SJSA1 (cell line): ENCODE results near the gene BHLHA15. TPM values are rescaled to one million over a fixed set of nuclear protein-coding genes. Genes with fewer than 3 reads are reported as not detected.

ENCODE experiments used
- DNase-seq, 2 experiments: peaks; one replicate each; pipeline ENCODE4 v3.0.0-alpha.2; 2015 to 2020; ENCODE audit warnings: low spot score in 2 of 2, low read depth in 1 of 2
- H3K27ac ChIP-seq: fragments of 250-450 bp; sonication (Bioruptor Pico); 2 replicates; pipeline ENCODE4 v1.5.1; 2020; ENCODE audit warnings: mild to moderate bottlenecking, moderate library complexity
- H3K27me3 ChIP-seq: fragments of 250-450 bp; sonication (Bioruptor Pico); replicated peaks from 2 replicates; pipeline ENCODE4 v1.5.1; 2020; ENCODE audit warnings: mild to moderate bottlenecking, moderate library complexity
- H3K36me3 ChIP-seq: fragments of 250-450 bp; sonication (Bioruptor Pico); 2 replicates; pipeline ENCODE4 v1.5.1; 2020; ENCODE audit warnings: mild to moderate bottlenecking
- H3K4me1 ChIP-seq: fragments of 250-450 bp; sonication (Bioruptor Pico); replicated peaks from 2 replicates; pipeline ENCODE4 v1.6.1; 2021; ENCODE audit warnings: mild to moderate bottlenecking
- H3K4me3 ChIP-seq: fragments of 250-450 bp; sonication (Bioruptor Pico); 2 replicates; pipeline ENCODE4 v1.5.1; 2020; ENCODE audit warnings: mild to moderate bottlenecking
- H3K9me3 ChIP-seq: fragments of 250-450 bp; sonication (Bioruptor Pico); replicated peaks from 2 replicates; pipeline ENCODE4 v1.5.1; 2020; ENCODE audit warnings: mild to moderate bottlenecking
- total RNA-seq: library from RNA; depleted of rRNA; stranded (reverse); fragments of >200 nt; shearing (Covaris generic); gene quantifications from 2 replicates; pipeline ENCODE4 v1.2.3, GENCODE V29; 2014

BHLHA15 gene
- total RNA-seq, 1 experiment from 2014 or later = not detected

DNA sequence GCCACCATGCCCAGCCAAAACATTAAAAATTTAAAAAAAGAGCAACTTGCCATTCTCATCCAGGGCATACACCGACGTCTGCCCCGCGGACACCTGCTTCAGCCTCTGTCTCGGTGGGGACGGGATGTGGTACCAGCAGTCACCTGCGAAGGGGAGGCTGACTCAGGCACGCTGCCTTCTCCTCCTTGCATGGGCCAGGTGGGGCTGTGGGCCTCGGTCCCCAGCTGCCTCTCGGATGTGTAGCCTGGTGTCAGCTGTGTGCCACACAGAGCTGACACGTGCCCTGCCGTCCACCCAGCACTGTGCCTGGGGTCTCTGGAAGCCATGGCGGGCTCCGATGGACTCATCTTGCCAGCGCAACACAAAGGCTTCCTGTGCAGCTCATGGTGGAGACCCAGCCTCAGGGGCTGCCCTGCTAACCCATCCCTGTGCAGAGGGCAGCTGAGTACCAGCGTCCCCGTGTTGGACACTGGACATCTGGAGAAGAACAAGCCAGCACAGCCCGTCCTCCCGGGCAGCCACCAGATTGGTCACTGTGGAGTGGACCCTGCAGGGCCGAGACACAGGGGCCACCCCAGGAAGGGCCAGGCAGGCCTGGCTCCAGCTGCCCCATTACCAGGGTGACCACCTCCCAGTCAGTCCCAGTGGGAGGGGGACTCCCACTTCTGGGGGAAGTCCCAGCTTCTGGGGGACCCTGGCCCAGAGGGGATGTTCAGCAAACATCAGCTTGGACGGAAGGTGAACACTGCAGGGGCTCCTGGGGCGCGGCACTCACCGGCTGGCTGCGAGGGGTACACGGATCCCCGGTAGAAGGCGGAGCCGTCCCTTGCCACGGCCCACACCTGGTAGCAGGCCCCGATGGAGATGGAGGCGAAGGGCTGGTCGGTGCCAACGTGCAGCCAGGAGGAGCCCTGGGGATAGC is 10.6 kb downstream of the BHLHA15 start:
- no peaks in the 10 kb centered on the region for H3K9me3 ChIP-seq
- DNase-seq = no peak
- H3K27ac ChIP-seq = no peak overlapping the region

DNA sequence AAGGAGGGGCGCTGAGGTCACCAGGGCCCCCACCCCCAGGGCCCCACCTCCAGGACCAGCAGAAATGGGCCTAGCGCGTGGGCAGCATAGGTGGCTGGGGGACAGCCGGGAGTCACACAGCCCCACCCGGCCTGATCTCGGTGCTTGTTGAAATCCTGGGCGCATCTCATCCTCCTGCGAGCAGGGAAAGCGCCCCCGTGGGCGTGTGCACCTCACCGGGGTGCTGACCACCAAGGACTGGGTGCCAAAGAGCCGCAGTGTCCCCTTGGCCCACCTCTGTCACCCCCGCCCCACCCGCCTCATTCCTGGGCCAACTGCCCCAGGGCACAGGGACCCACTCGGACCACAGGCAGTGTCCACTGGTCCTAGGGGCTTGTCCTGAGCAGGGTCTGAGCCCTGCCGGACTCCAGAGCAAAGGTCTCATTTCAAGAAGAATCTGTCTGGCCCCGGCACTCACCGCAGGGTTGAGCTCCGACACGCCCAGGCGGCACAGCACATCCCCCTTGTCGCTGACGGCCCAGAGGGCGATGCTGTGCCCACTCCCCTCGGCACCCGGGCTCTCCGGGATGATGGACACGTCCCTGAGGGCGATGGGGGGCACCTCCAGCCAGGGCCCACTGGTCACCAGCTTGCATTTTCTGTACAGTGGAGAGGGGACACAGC is 11.4 kb downstream of the BHLHA15 start:
- Histone ChIP-seq H3K27ac (no peak overlapping the region), H3K4me3 (no peak overlapping the region), H3K9me3 (no peaks in the 10 kb centered on the region), H3K4me1 (peaks cover 4% of the 10 kb centered on the region; the same call in 1 of the 2 replicates), H3K27me3 (no peaks in the 10 kb centered on the region), H3K36me3 (no peaks in the 10 kb centered on the region)
- DNase-seq = no peak

More for the DNA sequence above, 10.6 kb downstream of the BHLHA15 start:
- Histone ChIP-seq H3K4me3 (no peak overlapping the region), H3K4me1 (peaks cover 4% of the 10 kb centered on the region; the same call in 1 of the 2 replicates), H3K27me3 (no peaks in the 10 kb centered on the region), H3K36me3 (no peaks in the 10 kb centered on the region)

DNA sequence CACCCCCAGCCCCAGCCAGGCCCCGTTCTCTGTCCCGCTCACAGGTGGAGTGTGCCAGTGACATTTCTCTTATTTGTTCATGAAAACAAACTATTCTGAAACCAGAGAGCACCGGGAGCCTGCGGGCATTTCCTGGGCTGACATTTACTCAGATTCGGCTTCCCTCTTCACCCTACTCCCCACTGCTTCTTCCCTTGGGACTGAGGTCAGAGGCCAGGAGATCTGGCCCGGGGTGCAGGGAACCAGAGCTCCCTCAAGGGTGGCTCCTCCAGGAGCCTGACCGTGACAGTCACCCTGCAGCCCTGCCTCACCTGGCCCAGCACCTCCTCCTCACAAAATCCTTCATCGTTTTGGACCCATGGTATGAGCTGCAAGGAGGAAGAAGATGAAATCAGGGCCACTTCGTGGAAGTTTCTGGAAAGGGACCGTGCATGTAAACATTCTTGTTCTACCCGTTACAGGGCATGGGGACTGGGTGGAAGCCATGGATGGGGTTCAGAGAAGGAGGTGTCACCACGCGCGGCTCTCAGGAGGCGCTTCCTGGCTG is 12.2 kb downstream of the BHLHA15 start:
- H3K36me3 ChIP-seq = no peaks in the 10 kb centered on the region
- H3K27me3 ChIP-seq = no peaks in the 10 kb centered on the region
- no peak for DNase-seq
- H3K4me3 ChIP-seq = no peak overlapping the region
- peaks cover 4% of the 10 kb centered on the region; the same call in 1 of the 2 replicates for H3K4me1 ChIP-seq
- no peaks in the 10 kb centered on the region for H3K9me3 ChIP-seq
- H3K27ac ChIP-seq = no peak overlapping the region

DNA sequence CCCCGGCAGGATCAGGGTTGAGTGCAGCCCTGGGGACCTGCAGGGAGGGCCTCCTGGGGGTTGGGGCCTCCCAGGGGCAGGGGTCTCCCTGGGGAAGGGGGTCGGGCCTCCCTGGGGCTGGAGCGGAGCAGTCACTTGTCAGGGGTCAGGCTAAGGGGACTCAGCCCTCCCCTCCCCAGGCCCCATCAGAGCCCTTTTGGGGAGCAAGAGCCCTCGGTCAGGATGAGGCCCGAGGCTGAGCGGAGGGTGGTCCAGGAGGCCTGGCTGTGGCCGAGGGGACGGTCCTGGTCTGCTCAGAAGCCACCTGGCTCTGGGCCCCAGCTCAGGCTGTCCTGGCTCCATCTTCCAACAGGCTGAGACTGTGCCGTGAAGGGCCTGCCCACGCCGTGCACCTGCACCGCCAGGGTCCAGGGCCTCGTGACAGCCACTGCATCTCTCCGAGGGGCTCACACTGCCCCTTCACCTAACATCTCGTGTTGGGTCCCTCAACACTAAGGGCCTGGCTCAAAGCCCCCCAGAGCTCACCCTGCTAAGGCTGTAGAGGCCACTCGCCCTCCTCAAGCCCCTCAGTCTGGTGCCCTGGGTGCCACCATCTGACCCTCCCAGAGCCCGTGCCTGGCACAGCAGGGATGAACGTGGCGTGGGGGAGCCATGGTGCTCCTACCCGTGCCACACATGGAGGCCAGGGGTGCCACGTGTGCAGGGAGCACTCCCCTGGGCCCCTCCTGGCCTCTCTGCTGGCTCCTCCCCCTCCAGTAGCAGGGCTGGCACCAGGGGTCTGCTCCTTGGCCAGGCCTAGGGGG is 12.9 kb downstream of the BHLHA15 start:
- H3K27ac ChIP-seq = no peak overlapping the region
- H3K36me3 ChIP-seq = no peaks in the 10 kb centered on the region
- H3K4me3 ChIP-seq = no peak overlapping the region
- no peaks in the 10 kb centered on the region for H3K9me3 ChIP-seq
- no peaks in the 10 kb centered on the region for H3K27me3 ChIP-seq
- H3K4me1 ChIP-seq = no peaks in the 10 kb centered on the region; the same call in 1 of the 2 replicates
- no peak for DNase-seq

DNA sequence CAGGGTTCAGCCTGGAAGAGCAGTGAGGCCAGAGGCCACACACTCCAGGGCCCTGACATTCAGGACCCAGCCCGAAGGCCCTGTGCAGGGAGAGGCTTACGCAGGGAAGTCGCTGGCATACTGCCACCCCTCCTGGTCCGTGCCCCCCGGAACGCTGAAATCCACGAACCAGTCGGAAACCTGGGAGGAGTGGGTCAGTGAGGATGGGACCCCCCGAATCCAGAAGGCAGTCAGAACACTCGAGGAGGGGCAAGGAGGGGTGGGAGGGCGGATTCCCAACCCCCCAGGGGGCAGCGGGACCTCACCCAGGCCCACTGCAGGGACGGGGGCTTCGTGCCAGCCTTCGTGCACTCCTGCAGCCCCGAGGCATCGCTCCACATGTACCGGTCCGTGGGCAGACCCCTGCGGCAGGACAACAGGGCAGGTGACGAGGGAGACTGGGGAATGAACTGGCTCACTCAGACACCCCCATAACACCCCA is 13.5 kb downstream of the BHLHA15 start:
- no peaks in the 10 kb centered on the region for H3K27me3 ChIP-seq
- no peaks in the 10 kb centered on the region for H3K36me3 ChIP-seq
- no peak for DNase-seq
- H3K9me3 ChIP-seq = no peaks in the 10 kb centered on the region
- no peak overlapping the region for H3K4me3 ChIP-seq
- no peak overlapping the region for H3K27ac ChIP-seq
- H3K4me1 ChIP-seq = no peaks in the 10 kb centered on the region; the same call in 1 of the 2 replicates

DNA sequence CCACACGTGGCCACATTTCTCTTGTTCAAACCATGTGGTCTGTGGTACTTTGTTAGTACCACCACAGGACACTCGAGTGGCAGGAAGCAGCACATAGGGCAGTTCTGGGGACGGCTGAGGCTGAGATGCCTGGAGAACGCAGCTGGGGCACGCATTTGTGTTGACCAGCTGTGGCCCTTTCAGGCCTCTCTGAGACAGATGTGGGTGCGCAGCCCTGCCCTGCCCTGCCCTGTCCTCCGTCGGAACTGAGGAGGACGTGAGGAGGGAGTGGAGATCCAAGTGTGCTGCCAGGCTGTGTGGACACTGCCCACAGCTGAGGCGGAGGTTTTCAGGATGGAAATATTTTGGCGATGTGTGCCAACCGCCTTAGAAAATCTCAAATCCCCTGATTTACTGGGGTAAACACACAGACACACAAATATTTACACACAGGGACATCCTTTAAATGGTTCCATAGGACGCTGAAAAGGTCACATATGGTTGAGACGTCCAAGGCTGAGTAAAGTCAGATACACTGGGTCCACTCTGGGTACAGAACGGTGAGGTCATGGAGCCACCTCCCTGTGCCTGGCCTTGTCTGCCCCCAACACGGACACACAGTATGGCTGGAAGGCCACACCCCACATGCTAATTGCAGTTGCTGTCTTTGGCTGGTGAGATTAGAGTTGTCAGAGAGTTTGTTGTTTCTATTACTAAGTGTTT is 14.8 kb downstream of the BHLHA15 start:
- no peaks in the 10 kb centered on the region for H3K9me3 ChIP-seq
- H3K4me3 ChIP-seq = no peak overlapping the region
- DNase-seq = no peak
- no peak overlapping the region for H3K27ac ChIP-seq
- no peaks in the 10 kb centered on the region for H3K27me3 ChIP-seq
- peaks cover 2% of the 10 kb centered on the region; the same call in 1 of the 2 replicates for H3K36me3 ChIP-seq
- H3K4me1 ChIP-seq = no peaks in the 10 kb centered on the region

DNA sequence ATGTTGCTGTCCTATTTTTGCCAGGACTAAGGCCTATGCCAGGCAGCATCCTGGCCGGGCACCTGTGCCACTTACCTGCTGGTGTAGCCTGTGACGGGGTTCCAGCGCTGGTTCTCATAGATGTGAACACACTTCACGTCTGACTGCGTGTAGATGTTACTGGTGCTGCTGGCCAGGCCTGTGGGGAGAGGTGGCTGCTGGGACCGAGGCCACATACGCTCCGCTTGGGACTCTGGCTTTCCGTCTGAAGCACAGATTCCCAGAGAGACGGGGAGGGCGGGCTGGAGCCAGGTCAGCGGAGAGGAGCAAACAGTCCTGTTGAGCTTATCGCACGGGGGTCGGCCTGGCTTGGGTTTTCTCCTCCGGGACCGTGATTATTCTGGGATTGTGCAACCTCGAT is 16.7 kb downstream of the BHLHA15 start:
- H3K27ac ChIP-seq = no peak overlapping the region
- no peaks in the 10 kb centered on the region for H3K4me1 ChIP-seq
- no peak overlapping the region for H3K4me3 ChIP-seq
- DNase-seq = no peak
- no peaks in the 10 kb centered on the region for H3K27me3 ChIP-seq
- peaks cover 3% of the 10 kb centered on the region; the same call in 1 of the 2 replicates for H3K36me3 ChIP-seq
- no peaks in the 10 kb centered on the region for H3K9me3 ChIP-seq

DNA sequence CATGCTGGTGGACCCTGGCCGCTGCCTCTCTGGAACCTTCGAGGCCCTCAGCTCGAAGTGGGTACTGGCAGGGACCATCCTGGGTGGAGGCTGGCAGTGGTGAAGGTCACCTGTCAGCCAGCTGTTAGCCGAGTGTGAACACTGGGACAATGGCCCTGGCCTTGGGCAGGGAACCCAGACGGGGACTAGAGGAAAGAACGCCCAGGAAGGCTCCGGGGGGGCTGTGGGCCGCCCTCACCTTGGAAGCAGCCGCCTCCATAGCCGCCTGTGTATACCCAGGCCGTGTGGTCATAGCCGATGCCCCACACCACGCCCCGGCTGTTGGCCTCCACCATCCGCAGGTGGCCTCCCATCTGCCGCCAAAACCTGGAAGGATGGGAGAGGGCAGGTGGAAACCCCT is 17.6 kb downstream of the BHLHA15 start:
- no peak for DNase-seq
- H3K9me3 ChIP-seq = no peaks in the 10 kb centered on the region
- peaks cover 3% of the 10 kb centered on the region; the same call in 1 of the 2 replicates for H3K36me3 ChIP-seq
- H3K4me3 ChIP-seq = no peak overlapping the region
- no peaks in the 10 kb centered on the region for H3K4me1 ChIP-seq
- no peaks in the 10 kb centered on the region for H3K27me3 ChIP-seq
- H3K27ac ChIP-seq = no peak overlapping the region

DNA sequence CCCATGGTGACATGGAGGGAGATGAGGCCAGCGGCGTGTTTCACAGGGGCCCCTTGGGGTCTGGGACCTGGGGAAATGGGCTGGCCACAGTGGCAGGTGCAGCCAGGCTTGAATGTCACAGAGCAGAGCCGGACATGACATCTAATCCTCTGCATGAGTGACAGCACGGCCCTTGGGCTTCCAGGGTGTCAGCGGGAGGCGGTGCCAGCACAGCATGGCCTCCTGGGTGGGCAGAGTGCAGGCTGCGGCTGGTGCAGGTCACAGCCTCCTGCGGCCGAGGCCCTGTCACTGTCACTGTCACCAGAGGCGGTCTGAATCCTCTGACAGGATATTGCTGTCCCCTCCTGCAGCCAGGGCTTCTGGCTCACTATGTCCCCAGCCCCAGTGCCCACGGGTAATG is 18.2 kb downstream of the BHLHA15 start:
- H3K9me3 ChIP-seq = no peaks in the 10 kb centered on the region
- H3K4me1 ChIP-seq = no peaks in the 10 kb centered on the region
- no peak overlapping the region for H3K4me3 ChIP-seq
- H3K27ac ChIP-seq = no peak overlapping the region
- peaks cover 3% of the 10 kb centered on the region; the same call in 1 of the 2 replicates for H3K36me3 ChIP-seq
- DNase-seq = no peak
- no peaks in the 10 kb centered on the region for H3K27me3 ChIP-seq

DNA sequence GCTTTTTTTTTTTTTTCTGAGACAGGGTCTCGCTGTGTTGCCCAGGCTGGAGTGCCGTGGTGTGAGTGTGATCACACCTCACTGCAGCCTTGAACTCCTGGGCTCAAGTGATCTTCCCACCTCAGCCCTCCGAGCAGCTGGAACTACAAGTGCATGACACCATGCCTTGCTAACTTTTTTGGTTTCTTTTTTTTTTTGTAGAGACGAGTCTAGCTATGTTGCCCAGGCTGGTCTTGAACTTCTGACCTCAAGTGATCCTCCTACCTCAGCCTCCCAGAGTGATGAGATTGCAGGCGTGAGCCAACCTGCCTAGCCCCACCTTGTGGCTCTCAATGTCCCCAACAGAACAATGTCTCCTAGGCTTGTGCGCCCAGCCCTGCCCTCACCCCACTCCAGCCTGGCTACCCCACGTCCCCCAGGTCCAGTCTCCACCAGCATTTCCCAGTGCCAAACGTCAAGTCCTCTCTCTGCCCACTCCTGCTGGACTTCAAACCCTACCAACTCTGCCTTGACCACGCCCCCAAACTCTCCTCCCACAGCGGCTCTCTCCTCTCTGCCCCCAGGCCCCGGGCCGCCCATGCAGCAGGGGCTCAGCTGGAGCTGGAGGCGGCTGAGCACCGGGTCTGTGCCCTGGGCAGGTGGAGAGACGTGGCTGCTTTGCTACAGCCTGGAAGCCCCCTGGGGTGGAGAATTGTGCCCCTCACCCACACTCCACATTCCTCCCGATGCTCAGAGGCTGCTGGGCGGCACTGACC is 18.9 kb downstream of the BHLHA15 start:
- Histone ChIP-seq H3K4me1 (no peaks in the 10 kb centered on the region), H3K27ac (no peak overlapping the region)

DNA sequence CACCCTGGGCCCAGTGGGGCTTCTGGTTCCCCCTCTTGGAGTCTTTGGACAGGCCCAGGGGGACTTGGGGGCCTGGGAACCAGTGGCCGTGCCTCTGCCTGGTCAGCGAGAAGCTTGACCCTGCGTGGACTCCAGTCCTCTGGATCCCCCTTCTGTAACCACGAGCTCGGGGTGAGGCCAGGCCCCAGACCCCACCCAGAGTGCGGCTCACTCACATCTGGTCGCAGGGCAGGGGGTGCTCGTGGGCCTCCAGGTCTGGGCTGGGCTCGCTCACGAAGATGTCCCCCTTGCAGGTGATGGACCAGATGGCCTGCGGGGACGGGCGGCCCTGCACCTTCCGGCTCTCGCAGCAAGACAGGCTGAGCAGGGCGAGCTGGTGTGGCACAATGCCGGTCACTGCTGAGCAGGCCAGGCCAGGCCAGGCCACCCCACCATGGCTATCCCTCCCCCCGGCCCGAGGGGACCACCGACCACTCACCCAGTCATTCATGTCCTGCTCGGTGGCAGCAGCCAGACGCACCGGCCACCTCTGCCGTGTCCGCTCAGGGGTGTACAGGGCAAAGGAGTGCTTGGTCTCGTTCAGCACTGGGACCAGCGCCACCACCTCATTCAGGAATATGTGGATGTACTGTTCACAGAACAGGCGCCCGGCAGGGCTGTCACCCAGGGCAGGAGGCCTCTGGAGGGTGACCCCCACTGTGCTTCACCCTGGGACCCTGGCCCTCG is 19.7 kb downstream of the BHLHA15 start:
- H3K27ac ChIP-seq = no peak overlapping the region

More for the DNA sequence above, 18.9 kb downstream of the BHLHA15 start:
- Histone ChIP-seq H3K4me3 (no peak overlapping the region), H3K36me3 (peaks cover 3% of the 10 kb centered on the region; the same call in 1 of the 2 replicates), H3K27me3 (no peaks in the 10 kb centered on the region), H3K9me3 (no peaks in the 10 kb centered on the region)
- DNase-seq = no peak

More for the DNA sequence above, 19.7 kb downstream of the BHLHA15 start:
- Histone ChIP-seq H3K36me3 (peaks cover 3% of the 10 kb centered on the region; the same call in 1 of the 2 replicates), H3K9me3 (no peaks in the 10 kb centered on the region), H3K4me3 (no peak overlapping the region), H3K4me1 (no peaks in the 10 kb centered on the region), H3K27me3 (no peaks in the 10 kb centered on the region)
- DNase-seq = peak in 1 of 2 experiments; percentile 40
